ENCODE data around the gene LRMDA.

GRCh38 chr10:75505293-75505692 is 73.9 kb downstream of the LRMDA start:
- TF ChIP-seq NFATC3 (CRISPR knock-in tag; IDR thresholded peaks at IDR 0.05) (no peak), TERF1 (CRISPR knock-in tag; IDR thresholded peaks at IDR 0.05) (no peak), ZFP62 (CRISPR knock-in tag; IDR thresholded peaks at IDR 0.05) (no peak), ZNF724P (CRISPR knock-in tag; IDR thresholded peaks at IDR 0.05; ENCODE audit: borderline replicate concordance) (no peak), RAD21 (CRISPR knock-in tag; IDR thresholded peaks at IDR 0.05) (no peak), FOXC1 (CRISPR knock-in tag; IDR thresholded peaks at IDR 0.05; ENCODE audit: borderline replicate concordance) (no peak), REPIN1 (CRISPR knock-in tag; IDR thresholded peaks at IDR 0.05; ENCODE audit: borderline replicate concordance, low read depth) (no peak), HBP1 (CRISPR knock-in tag; IDR thresholded peaks at IDR 0.05; ENCODE audit: low read depth) (no peak), ZNF318 (CRISPR knock-in tag; IDR thresholded peaks at IDR 0.05) (no peak), PAWR (CRISPR knock-in tag; IDR thresholded peaks at IDR 0.05; ENCODE audit: borderline replicate concordance) (no peak), ZNF781 (CRISPR knock-in tag; IDR thresholded peaks at IDR 0.05; ENCODE audit: borderline replicate concordance, not compliant biosample characterization) (no peak)

All from HepG2 (cell line).